GM23338 (cell line): ENCODE measurements around the gene CDC42BPG. TPM values are rescaled to one million over a fixed set of nuclear protein-coding genes. Genes with fewer than 3 reads are reported as not detected.

Experiments
- ATAC-seq: fragments of 200-7000 bp; cut with Tn5 transposase; 3 replicates; pipeline ENCODE4 v1.9.1; 2020
- DNase-seq: peaks from one replicate; pipeline ENCODE4 v3.0.0-alpha.2; 2015; ENCODE audit warnings: low spot score
- H2AFZ ChIP-seq: fragments of 200-600 bp; sonication (generic); 2 replicates; pipeline ENCODE4 v1.8.0; 2016; ENCODE audit warnings: antibody characterized with exemption, mild to moderate bottlenecking, moderate library complexity
- H3F3A ChIP-seq: fragments of 200-600 bp; sonication (generic); replicated peaks from 2 replicates; pipeline ENCODE4 v1.8.0; 2017; ENCODE audit warnings: antibody characterized with exemption, mixed run types, low read depth
- H3K27ac ChIP-seq: fragments of 200-600 bp; sonication (generic); 2 replicates; pipeline ENCODE4 v1.6.1; 2016; ENCODE audit warnings: low read depth
- H3K27me3 ChIP-seq: fragments of 200-600 bp; sonication (generic); 2 replicates; pipeline ENCODE4 v1.8.0; 2016; ENCODE audit warnings: mild to moderate bottlenecking, mixed run types, moderate library complexity; ENCODE audit not compliant: insufficient read depth
- H3K36me3 ChIP-seq: fragments of 200-600 bp; sonication (generic); 2 replicates; pipeline ENCODE4 v1.8.0; 2016; ENCODE audit warnings: mild to moderate bottlenecking; ENCODE audit not compliant: insufficient read depth
- H3K4me1 ChIP-seq: fragments of 200-600 bp; sonication (generic); 2 replicates; pipeline ENCODE4 v1.8.0; 2016; ENCODE audit warnings: mild to moderate bottlenecking, moderate library complexity; ENCODE audit not compliant: insufficient read depth
- H3K4me2 ChIP-seq: fragments of 200-600 bp; sonication (generic); 2 replicates; pipeline ENCODE4 v1.7.1; 2017; ENCODE audit warnings: mixed run types
- H3K4me3 ChIP-seq: fragments of 200-600 bp; sonication (generic); 2 replicates; pipeline ENCODE4 v1.6.1; 2016; ENCODE audit warnings: mixed run types
- H3K79me2 ChIP-seq: fragments of 200-600 bp; sonication (generic); replicated peaks from 2 replicates; pipeline ENCODE4 v1.8.0; 2017; ENCODE audit warnings: mild to moderate bottlenecking; ENCODE audit not compliant: insufficient read depth
- H3K9me2 ChIP-seq: fragments of 200-600 bp; sonication (generic); 2 replicates; pipeline ENCODE4 v1.8.0; 2017; ENCODE audit not compliant: insufficient read depth
- H4K20me1 ChIP-seq: fragments of 200-600 bp; sonication (generic); replicated peaks from 2 replicates; pipeline ENCODE4 v1.8.0; 2017; ENCODE audit warnings: mild to moderate bottlenecking; ENCODE audit not compliant: insufficient read depth
- H3K27ac Mint-ChIP-seq: 2 replicates; pipeline ENCODE4 v1.8.0; 2020; ENCODE audit warnings: inconsistent platforms, mild to moderate bottlenecking, moderate library complexity, mixed read lengths
- H3K27me3 Mint-ChIP-seq: 3 replicates; pipeline ENCODE4 v1.8.0; 2022; ENCODE audit warnings: low read depth, mild to moderate bottlenecking, moderate library complexity, mixed read lengths, inconsistent platforms; ENCODE audit not compliant: insufficient read depth, poor library complexity
- H3K36me3 Mint-ChIP-seq: 3 replicates; pipeline ENCODE4 v1.8.0; 2021; ENCODE audit warnings: low read depth, mild to moderate bottlenecking, inconsistent platforms, moderate library complexity, mixed read lengths
- H3K4me1 Mint-ChIP-seq: 3 replicates; pipeline ENCODE4 v1.8.0; 2020; ENCODE audit warnings: mild to moderate bottlenecking, inconsistent platforms, mixed read lengths
- H3K4me3 Mint-ChIP-seq: 3 replicates; pipeline ENCODE4 v1.8.0; 2021; ENCODE audit warnings: moderate library complexity, mild to moderate bottlenecking, inconsistent platforms, mixed read lengths
- H3K9me3 Mint-ChIP-seq: 3 replicates; pipeline ENCODE4 v1.8.0; 2020; ENCODE audit warnings: moderate library complexity, mild to moderate bottlenecking, inconsistent platforms, mixed read lengths
- EZH2phosphoT487 ChIP-seq: fragments of 200-600 bp; sonication (generic); IDR thresholded peaks from one replicate; pipeline ENCODE4 v1.8.1; 2018; ENCODE audit warnings: antibody characterized with exemption; ENCODE audit not compliant: unreplicated experiment
- JUNB ChIP-seq: IDR thresholded peaks from one replicate; pipeline ENCODE4 v1.6.1; 2016; ENCODE audit warnings: antibody characterized with exemption; ENCODE audit not compliant: unreplicated experiment
- POLR2AphosphoS5 ChIP-seq: IDR thresholded peaks from 2 replicates; pipeline ENCODE4 v1.6.1; 2016; ENCODE audit warnings: antibody characterized with exemption, low read depth
- ZNF114 ChIP-seq: fragments of 250-450 bp; sonication (Bioruptor Pico); IDR thresholded peaks from 2 replicates; pipeline ENCODE4 v1.5.0; 2020; ENCODE audit warnings: mild to moderate bottlenecking, moderate library complexity
- polyA plus RNA-seq: library from polyadenylated mRNA; unstranded; fragments of >200 nt; fragmentation: Nextera tagmentation; extraction: Ambion mirVana; gene quantifications from 2 replicates; pipeline ENCODE4 v1.2.1, GENCODE V29; 2016
- total RNA-seq: library from RNA; depleted of rRNA; stranded (reverse); fragments of >200 nt; shearing (Covaris generic); gene quantifications from 2 replicates; pipeline ENCODE4 v1.2.3, GENCODE V29; 2014
- TF ChIP-seq, protein P1 (sequence below): fragments of 250-450 bp; sonication (Bioruptor Pico); IDR thresholded peaks from 2 replicates; pipeline ENCODE4 v1.5.0; 2020; ENCODE audit warnings: mild to moderate bottlenecking, moderate library complexity

CDC42BPG gene
- total and polyA plus RNA-seq, 2 experiments from 2014 or later, result 2.3 to 11.6 TPM

DNA sequence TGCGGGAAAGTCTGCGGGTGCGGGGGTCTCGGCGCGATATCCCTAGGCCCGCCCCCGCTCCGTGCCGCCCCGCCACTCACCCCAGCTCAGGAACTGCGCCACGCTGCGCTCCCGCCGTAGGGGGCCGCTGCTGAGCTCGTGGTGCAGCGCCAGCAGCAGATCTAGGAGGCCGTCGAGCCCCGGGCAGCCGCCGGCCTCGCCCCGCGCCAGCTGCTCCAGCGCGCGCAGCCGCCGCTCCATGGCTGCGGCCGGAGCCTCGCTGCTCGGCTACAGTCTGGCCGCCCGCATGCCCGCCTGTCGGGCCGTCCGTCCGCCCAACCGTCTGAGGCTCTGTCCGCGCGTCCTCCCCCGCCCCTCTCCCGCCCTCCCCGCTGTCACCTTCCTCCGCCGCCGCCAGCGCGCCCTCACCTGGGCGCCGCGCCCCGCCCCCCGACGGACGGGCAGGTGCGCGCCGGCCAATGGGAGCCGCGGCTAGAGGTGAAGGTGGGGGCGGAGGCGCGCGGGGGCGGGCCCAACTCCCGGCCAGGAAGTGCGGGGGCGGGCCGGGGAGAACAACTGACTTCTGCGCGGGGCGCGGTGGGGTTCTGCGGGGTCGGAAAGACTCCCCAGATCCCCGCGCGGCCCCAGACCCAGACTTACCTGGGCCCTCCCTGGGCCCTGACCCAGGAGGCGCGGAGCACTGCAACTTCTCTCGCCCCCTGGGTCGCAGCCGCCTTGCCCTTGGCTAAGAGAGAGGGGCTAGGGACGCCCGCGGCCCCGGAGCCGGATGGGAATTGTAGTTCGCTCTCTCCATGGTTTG, at the start of gene CDC42BPG (continued):
- TF ChIP-seq, protein P1, sequence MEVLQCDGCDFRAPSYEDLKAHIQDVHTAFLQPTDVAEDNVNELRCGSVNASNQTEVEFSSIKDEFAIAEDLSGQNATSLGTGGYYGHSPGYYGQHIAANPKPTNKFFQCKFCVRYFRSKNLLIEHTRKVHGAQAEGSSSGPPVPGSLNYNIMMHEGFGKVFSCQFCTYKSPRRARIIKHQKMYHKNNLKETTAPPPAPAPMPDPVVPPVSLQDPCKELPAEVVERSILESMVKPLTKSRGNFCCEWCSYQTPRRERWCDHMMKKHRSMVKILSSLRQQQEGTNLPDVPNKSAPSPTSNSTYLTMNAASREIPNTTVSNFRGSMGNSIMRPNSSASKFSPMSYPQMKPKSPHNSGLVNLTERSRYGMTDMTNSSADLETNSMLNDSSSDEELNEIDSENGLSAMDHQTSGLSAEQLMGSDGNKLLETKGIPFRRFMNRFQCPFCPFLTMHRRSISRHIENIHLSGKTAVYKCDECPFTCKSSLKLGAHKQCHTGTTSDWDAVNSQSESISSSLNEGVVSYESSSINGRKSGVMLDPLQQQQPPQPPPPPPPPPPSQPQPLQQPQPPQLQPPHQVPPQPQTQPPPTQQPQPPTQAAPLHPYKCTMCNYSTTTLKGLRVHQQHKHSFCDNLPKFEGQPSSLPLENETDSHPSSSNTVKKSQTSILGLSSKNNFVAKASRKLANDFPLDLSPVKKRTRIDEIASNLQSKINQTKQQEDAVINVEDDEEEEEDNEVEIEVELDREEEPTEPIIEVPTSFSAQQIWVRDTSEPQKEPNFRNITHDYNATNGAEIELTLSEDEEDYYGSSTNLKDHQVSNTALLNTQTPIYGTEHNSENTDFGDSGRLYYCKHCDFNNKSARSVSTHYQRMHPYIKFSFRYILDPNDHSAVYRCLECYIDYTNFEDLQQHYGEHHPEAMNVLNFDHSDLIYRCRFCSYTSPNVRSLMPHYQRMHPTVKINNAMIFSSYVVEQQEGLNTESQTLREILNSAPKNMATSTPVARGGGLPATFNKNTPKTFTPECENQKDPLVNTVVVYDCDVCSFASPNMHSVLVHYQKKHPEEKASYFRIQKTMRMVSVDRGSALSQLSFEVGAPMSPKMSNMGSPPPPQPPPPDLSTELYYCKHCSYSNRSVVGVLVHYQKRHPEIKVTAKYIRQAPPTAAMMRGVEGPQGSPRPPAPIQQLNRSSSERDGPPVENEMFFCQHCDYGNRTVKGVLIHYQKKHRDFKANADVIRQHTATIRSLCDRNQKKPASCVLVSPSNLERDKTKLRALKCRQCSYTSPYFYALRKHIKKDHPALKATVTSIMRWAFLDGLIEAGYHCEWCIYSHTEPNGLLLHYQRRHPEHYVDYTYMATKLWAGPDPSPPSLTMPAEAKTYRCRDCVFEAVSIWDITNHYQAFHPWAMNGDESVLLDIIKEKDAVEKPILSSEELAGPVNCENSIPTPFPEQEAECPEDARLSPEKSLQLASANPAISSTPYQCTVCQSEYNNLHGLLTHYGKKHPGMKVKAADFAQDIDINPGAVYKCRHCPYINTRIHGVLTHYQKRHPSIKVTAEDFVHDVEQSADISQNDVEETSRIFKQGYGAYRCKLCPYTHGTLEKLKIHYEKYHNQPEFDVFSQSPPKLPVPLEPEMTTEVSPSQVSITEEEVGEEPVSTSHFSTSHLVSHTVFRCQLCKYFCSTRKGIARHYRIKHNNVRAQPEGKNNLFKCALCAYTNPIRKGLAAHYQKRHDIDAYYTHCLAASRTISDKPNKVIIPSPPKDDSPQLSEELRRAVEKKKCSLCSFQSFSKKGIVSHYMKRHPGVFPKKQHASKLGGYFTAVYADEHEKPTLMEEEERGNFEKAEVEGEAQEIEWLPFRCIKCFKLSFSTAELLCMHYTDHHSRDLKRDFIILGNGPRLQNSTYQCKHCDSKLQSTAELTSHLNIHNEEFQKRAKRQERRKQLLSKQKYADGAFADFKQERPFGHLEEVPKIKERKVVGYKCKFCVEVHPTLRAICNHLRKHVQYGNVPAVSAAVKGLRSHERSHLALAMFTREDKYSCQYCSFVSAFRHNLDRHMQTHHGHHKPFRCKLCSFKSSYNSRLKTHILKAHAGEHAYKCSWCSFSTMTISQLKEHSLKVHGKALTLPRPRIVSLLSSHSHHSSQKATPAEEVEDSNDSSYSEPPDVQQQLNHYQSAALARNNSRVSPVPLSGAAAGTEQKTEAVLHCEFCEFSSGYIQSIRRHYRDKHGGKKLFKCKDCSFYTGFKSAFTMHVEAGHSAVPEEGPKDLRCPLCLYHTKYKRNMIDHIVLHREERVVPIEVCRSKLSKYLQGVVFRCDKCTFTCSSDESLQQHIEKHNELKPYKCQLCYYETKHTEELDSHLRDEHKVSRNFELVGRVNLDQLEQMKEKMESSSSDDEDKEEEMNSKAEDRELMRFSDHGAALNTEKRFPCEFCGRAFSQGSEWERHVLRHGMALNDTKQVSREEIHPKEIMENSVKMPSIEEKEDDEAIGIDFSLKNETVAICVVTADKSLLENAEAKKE (CRISPR knock-in tag), result no peak

DNA sequence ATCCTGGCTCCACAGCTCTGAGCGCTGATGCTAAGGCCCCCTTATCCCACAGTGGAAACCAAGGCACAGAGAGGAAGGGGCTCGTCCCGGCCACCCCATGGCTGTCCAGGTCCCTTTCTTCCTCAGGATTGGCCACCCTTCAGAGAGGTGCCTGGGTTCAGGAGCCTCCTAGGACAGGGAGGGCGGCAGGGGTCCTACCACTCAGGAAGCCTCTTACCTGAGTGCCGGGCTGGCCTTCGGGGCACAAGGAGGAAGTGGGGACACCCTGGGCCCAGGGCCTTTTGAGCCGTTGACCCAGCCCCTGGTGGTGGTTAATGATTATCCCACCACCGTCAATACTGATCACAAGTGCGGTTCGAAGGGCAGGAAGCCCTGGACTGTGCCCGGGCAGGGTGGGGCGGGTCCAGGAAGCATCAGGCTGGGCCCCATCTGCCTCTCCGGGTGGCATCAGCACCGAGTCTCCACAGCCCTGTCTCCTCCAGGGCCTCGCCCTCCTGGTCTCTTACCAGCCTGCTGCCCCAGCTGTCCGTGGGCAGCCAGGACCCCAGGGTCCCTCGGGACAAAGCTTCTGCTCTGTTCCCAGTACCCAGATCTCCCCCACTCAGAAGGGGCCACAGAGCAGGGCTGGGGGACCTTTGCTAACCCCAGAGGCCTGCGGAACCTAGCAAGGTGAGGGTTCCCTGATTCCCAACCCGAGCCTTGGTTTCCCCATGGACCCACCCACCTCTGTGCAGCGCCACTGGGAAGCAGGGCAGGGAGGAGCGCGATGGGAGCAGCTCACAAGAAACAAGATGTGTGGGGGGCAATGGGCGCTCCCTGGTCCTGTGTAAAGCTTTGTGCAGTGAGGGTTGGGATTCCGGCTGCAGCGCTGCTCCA, 49.0 kb upstream of the CDC42BPG start:
- H3K4me1 ChIP-seq, result 0 out of 2 replicates have a peak, but pooled peaks cover 4% of the 10 kb centered on the region
- Mint-ChIP-seq H3K4me1 (peaks cover 11% of the 10 kb centered on the region), H3K4me3 (no peak overlapping the region), H3K36me3 (no peaks in the 10 kb centered on the region; the same call in 2 of the 3 replicates), H3K27ac (no peak overlapping the region), H3K27me3 (peaks cover 16% of the 10 kb centered on the region), H3K9me3 (no peaks in the 10 kb centered on the region)
- peak; percentile 14 for ATAC-seq
- no peaks in the 10 kb centered on the region for H3K9me2 ChIP-seq
- no peak overlapping the region for H3K4me2 ChIP-seq
- H3K79me2 ChIP-seq, result no peaks in the 10 kb centered on the region
- DNase-seq, result no peak
- no peaks in the 10 kb centered on the region for H3K36me3 ChIP-seq
- H3K4me3 ChIP-seq, result no peak overlapping the region
- no peak overlapping the region for H2AFZ ChIP-seq
- no peak overlapping the region for H3K27ac ChIP-seq
- no peaks in the 10 kb centered on the region for H3K27me3 ChIP-seq
- TF ChIP-seq POLR2AphosphoS5 (no peak), JUNB (no peak), ZNF114 (no peak), EZH2phosphoT487 (no peak)
- TF ChIP-seq, protein P1 (CRISPR knock-in tag), result no peak
- H3F3A ChIP-seq, result no peaks in the 10 kb centered on the region
- no peaks in the 10 kb centered on the region for H4K20me1 ChIP-seq
